MG63 (cell line): Measurements from ENCODE around the gene U2AF1L4. TPM values are rescaled to one million over a fixed set of nuclear protein-coding genes. Genes with fewer than 3 reads are reported as not detected.

Source experiments
- DNase-seq: peaks from one replicate; pipeline ENCODE4 v3.0.0-alpha.2; 2020
- H3K27me3 ChIP-seq: fragments of 250-450 bp; sonication (Bioruptor Pico); 2 replicates; pipeline ENCODE4 v1.5.1; 2020; ENCODE audit warnings: mild to moderate bottlenecking, moderate library complexity
- H3K36me3 ChIP-seq: fragments of 250-450 bp; sonication (Bioruptor Pico); 2 replicates; pipeline ENCODE4 v1.5.1; 2020; ENCODE audit warnings: mild to moderate bottlenecking, moderate library complexity
- H3K4me3 ChIP-seq: fragments of 250-450 bp; sonication (Bioruptor Pico); 2 replicates; pipeline ENCODE4 v1.5.1; 2020; ENCODE audit warnings: mild to moderate bottlenecking, moderate library complexity
- H3K9me3 ChIP-seq: fragments of 250-450 bp; sonication (Bioruptor Pico); 2 replicates; pipeline ENCODE4 v1.5.1; 2020; ENCODE audit warnings: mild to moderate bottlenecking, moderate library complexity
- total RNA-seq: library from RNA; depleted of rRNA; stranded (reverse); fragments of >200 nt; shearing (Covaris generic); gene quantifications from 2 replicates; pipeline ENCODE4 v1.2.3, GENCODE V29; 2014; ENCODE audit warnings: low replicate concordance

U2AF1L4 gene
- total RNA-seq, 1 experiment from 2014 or later: 19.8 TPM

DNA sequence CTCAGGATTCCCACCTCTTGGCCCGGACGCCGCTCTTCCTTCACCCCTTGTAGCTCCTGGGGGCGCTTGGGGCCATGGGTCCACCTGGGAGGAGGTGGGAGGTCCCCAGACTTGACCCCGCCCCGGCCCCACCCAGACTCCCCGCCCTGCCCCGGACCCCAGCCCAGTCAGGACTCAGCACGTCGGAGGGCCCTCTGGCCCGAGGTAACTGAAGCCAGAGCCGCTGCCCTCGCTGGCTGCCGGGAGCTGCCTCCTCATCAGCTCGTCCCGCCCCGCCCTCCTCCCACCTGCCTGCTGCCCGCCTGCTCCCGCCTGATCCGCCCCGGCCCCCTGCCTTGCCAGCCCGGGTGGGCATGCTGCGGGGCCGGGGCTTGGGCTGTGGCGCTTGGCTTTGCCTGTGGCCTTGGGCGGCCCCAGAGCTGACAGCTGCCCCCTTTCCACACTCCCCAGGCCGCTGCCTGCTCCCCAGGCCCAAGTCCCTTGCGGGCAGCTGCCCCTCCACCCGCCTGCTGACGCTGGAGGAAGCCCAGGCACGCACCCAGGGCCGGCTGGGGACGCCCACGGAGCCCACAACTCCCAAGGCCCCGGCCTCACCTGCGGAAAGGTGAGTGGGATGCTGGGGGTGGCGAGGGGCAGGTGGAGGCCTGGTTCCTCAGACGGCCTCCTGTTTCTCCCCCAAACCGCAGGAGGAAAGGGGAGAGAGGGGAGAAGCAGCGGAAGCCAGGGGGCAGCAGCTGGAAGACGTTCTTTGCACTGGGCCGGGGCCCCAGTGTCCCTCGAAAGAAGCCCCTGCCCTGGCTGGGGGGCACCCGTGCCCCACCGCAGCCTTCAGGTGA is 39.5 kb upstream of the U2AF1L4 start:
- no peak for DNase-seq
- Histone ChIP-seq H3K36me3 (peaks cover 3% of the 10 kb centered on the region), H3K27me3 (no peaks in the 10 kb centered on the region), H3K9me3 (no peaks in the 10 kb centered on the region), H3K4me3 (no peak overlapping the region)

GRCh38 chr19:35783469-35784434 is 38.5 kb upstream of the U2AF1L4 start:
- H3K36me3 ChIP-seq: peaks cover 3% of the 10 kb centered on the region
- H3K4me3 ChIP-seq: no peak overlapping the region

GRCh38 chr19:35782589-35782988 is 37.4 kb upstream of the U2AF1L4 start:
- no peak for DNase-seq
- Histone ChIP-seq H3K9me3 (no peaks in the 10 kb centered on the region), H3K4me3 (no peak overlapping the region), H3K36me3 (peaks cover 3% of the 10 kb centered on the region), H3K27me3 (no peaks in the 10 kb centered on the region)

More at GRCh38 chr19:35783469-35784434, 38.5 kb upstream of the U2AF1L4 start:
- Histone ChIP-seq H3K9me3 (no peaks in the 10 kb centered on the region), H3K27me3 (no peaks in the 10 kb centered on the region)
- no peak for DNase-seq

DNA sequence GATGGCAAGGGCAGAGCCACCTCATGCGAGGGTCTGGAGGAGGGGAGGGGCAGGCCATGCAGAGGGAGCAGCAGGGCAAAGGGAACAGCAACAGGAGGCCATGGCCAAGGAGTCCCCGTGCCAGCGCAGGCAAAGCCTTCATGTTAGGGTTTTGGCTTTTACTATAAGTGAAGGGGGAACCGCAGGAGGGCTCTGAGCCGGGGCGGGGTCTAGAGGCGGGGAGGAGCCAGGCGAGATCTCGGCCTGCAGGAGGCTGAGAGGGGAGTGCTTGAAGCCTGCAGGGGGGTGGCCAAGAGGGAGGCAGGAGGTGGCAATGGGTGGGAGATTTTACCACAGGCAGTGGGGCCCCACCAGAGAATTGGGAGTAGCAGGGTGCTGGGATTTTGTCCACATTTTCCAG is 36.4 kb upstream of the U2AF1L4 start:
- peaks cover 3% of the 10 kb centered on the region for H3K36me3 ChIP-seq
- H3K4me3 ChIP-seq: no peak overlapping the region
- no peaks in the 10 kb centered on the region for H3K27me3 ChIP-seq
- DNase-seq: no peak
- H3K9me3 ChIP-seq: no peaks in the 10 kb centered on the region

DNA sequence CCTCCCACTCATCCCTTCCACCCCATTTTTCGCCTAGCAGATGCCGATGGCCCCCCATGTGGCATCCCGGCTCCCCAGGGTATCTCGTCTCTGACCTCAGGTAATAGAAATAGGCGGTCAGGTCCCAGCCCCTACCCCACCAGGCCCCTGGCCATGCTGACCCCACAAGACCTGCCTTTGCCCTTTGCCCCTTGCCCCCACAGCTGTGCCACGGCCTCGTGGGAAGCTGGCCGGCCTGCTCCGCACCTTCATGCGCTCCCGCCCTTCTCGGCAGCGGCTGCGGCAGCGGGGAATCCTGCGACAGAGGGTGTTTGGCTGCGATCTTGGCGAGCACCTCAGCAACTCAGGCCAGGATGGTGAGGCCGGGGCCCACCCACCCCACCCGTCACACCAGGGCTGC is 35.5 kb upstream of the U2AF1L4 start:
- no peaks in the 10 kb centered on the region for H3K9me3 ChIP-seq
- no peaks in the 10 kb centered on the region for H3K27me3 ChIP-seq
- DNase-seq: no peak
- H3K36me3 ChIP-seq: peaks cover 3% of the 10 kb centered on the region
- H3K4me3 ChIP-seq: no peak overlapping the region

GRCh38 chr19:35780058-35780457 is 34.8 kb upstream of the U2AF1L4 start:
- H3K36me3 ChIP-seq: peaks cover 3% of the 10 kb centered on the region
- H3K4me3 ChIP-seq: no peak overlapping the region
- no peak for DNase-seq
- no peaks in the 10 kb centered on the region for H3K9me3 ChIP-seq
- H3K27me3 ChIP-seq: no peaks in the 10 kb centered on the region

DNA sequence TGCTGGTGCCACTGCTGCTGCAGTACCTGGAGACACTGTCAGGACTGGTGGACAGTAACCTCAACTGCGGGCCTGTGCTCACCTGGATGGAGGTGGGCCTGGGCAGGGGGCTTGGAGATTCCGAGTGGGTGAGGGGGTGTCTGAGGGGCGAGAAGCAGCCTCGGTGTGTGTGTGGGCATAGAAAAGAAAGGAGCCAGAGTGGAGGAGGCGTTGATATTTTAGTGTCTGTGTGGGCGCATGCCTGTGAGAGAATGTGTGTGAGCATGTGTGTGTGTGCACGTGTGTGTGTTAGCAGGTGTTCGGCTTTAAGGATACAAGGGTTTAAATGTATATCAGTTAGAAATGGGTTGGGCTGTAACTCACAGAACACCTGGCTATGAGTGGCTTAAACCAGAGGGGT is 33.8 kb upstream of the U2AF1L4 start:
- Histone ChIP-seq H3K36me3 (peaks cover 3% of the 10 kb centered on the region), H3K4me3 (no peak overlapping the region), H3K9me3 (no peaks in the 10 kb centered on the region), H3K27me3 (no peaks in the 10 kb centered on the region)
- DNase-seq: no peak

- Histone ChIP-seq H3K9me3 (no peaks in the 10 kb centered on the region), H3K4me3 (no peak overlapping the region), H3K27me3 (no peaks in the 10 kb centered on the region), H3K36me3 (peaks cover 3% of the 10 kb centered on the region)
- no peak for DNase-seq
Observed at GRCh38 chr19:35777961-35778360, 32.7 kb upstream of the U2AF1L4 start.

DNA sequence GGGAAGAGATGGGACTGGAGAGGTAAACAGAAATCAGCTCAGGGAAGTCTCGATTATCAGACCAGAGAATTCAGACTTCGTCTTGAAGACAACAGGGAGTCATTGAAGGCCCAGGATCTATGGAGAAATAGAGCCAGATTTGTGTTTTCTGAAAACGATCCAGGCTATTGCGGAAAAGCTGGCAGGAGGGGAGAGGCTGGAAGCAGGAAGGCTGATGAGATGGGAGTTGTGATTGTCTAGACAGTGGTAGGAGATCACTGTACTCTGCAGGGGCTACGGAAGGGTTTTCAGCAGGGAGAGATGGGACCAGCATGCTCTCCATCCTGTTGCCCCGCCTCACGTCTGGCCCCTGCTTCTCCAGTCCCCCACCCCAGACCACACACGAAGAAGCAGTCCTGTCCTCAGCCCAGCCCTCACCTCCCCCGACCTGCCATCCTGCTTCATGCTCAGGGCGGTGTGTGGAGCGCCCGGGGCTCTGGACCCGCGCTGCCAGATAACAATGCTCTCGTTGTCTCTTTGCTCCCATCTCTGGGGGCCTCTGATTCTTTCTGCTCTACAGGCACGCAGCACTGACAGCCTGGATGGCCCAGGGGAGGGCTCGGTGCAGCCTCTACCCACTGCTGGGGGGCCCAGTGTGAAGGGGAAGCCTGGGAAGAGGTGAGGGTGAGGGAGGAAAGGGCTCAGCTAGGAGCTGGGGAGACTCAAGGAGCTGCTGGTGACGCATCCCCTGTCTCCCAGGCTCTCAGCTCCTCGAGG is 32.0 kb upstream of the U2AF1L4 start:
- DNase-seq: no peak
- no peak overlapping the region for H3K4me3 ChIP-seq
- H3K27me3 ChIP-seq: no peaks in the 10 kb centered on the region
- H3K9me3 ChIP-seq: no peaks in the 10 kb centered on the region
- H3K36me3 ChIP-seq: peaks cover under 1% of the 10 kb centered on the region

- H3K4me3 ChIP-seq: peak overlapping the region; percentile 66
- DNase-seq: no peak
- H3K36me3 ChIP-seq: no peaks in the 10 kb centered on the region; the same call in 1 of the 2 replicates
- no peaks in the 10 kb centered on the region for H3K9me3 ChIP-seq
- no peaks in the 10 kb centered on the region for H3K27me3 ChIP-seq
Observed at GRCh38 chr19:35776102-35776788, 31.0 kb upstream of the U2AF1L4 start.

DNA sequence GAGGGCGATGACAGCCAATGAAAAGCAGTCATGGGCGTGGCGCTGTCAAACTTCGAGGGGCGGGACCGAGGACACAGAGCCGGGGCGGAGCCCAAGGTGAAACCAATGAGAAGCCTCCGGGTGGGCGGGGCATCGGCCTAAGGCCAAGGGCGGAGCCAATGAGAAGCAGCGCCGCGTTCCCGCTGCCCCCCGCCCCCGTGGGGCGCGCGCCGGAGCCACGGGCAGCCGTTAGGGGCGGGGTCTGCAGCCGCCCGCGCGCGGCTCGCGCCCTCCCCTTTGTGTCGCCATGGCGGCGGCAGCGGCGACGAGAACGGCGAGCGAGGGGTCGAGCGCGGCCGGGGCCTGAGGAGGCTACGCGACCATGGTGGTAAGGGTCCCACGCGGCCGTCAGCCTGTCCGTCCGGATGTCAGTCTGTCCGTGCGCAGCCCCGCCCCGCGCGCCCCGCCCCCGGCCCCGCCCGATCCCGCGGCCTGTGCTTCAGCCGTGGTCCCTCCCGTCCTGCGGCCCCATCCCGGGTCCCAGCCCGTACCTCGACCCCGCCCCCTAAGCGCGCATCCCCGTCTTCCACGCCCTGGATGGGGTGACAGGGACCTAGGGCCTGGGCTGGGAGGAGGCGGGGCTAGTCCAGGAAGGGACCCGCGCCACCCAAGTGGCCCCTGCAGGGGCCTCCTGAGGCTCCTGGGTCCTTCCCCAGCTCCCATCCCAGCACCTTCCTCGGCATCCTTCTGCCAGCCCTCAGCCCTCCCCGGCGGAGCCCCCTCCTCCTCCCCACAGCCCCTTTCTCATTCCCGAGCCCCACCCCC is 30.3 kb upstream of the U2AF1L4 start, which contains the start of gene ARHGAP33:
Gene ARHGAP33 (plus strand): TSS at position 267 of the 804 bp plus-strand sequence. CDS start 95 bp downstream, at position 362.
- peak within 1 kb of the TSS; percentile 66 for H3K4me3 ChIP-seq
- DNase-seq: peak; percentile 97
- no peaks in the 10 kb centered on the region for H3K27me3 ChIP-seq
- H3K9me3 ChIP-seq: no peaks in the 10 kb centered on the region
- H3K36me3 ChIP-seq: no peaks in the 10 kb centered on the region; the same call in 1 of the 2 replicates

- no peak for DNase-seq
- Histone ChIP-seq H3K36me3 (peaks cover under 1% of the 10 kb centered on the region), H3K4me3 (peak overlapping the region; percentile 66), H3K27me3 (no peaks in the 10 kb centered on the region), H3K9me3 (no peaks in the 10 kb centered on the region)
Observed at GRCh38 chr19:35775046-35775297, 29.8 kb upstream of the U2AF1L4 start.

- no peak for DNase-seq
- Histone ChIP-seq H3K27me3 (no peaks in the 10 kb centered on the region), H3K9me3 (no peaks in the 10 kb centered on the region), H3K4me3 (peak overlapping the region; percentile 66), H3K36me3 (peaks cover 4% of the 10 kb centered on the region)
Observed at GRCh38 chr19:35774274-35775045, 29.2 kb upstream of the U2AF1L4 start.

GRCh38 chr19:35773020-35773806 is 28.0 kb upstream of the U2AF1L4 start:
- no peaks in the 10 kb centered on the region for H3K9me3 ChIP-seq
- peaks cover 9% of the 10 kb centered on the region for H3K36me3 ChIP-seq
- H3K27me3 ChIP-seq: no peaks in the 10 kb centered on the region
- DNase-seq: no peak
- no peak overlapping the region for H3K4me3 ChIP-seq
